Prostate gland (tissue), 2 donors: Measurements from ENCODE around the gene TPRX2. TPM values are rescaled to one million over a fixed set of nuclear protein-coding genes. Genes with fewer than 3 reads are reported as not detected.
"Not testable (repeated sequence)": the region's sequence is repeated elsewhere in the genome, so short reads cannot be mapped to it uniquely, and the experiment has no call there.

Source experiments
- DNase-seq: peaks from one replicate; pipeline ENCODE4 v3.0.0-alpha.2; 2019; ENCODE audit warnings: low spot score
- H3K27ac ChIP-seq, 2 donors: fragments of 200-600 bp; sonication (generic); 2 replicates each; pipeline ENCODE4 v1.5.1; 2017 to 2019
- H3K27me3 ChIP-seq: fragments of 200-600 bp; sonication (generic); replicated peaks from 2 replicates; pipeline ENCODE4 v1.5.1; 2019; ENCODE audit not compliant: insufficient read depth
- H3K36me3 ChIP-seq, 2 donors: fragments of 200-600 bp; sonication (generic); 1 replicate in 1 of 2; 2 replicates in 1 of 2; pipeline versions ENCODE4 v1.5.1 to v1.8.1; 2017 to 2019
- H3K4me1 ChIP-seq: fragments of 200-600 bp; sonication (generic); replicated peaks from 2 replicates; pipeline ENCODE4 v1.5.1; 2019
- H3K4me3 ChIP-seq, 2 donors: fragments of 200-600 bp; sonication (generic); 2 replicates each; pipeline ENCODE4 v1.5.1; 2017 to 2019
- H3K9me3 ChIP-seq: fragments of 200-600 bp; sonication (generic); 2 replicates; pipeline ENCODE4 v1.5.1; 2017
- CTCF ChIP-seq, 4 experiments: fragments of 200-600 bp in 2 of 4; fragments of 450-650 bp in 2 of 4; sonication (generic) in 2 of 4; IDR thresholded peaks; 1 replicate in 3 of 4; 2 replicates in 1 of 4; pipeline ENCODE4 v1.5.1; 2016 to 2019; ENCODE audit warnings: antibody characterized with exemption in 4 of 4, mild to moderate bottlenecking in 2 of 4, moderate library complexity in 2 of 4
- POLR2A ChIP-seq: fragments of 450-650 bp; IDR thresholded peaks from one replicate; pipeline ENCODE4 v1.6.1; 2016; ENCODE audit warnings: antibody characterized with exemption, mild to moderate bottlenecking
- POLR2AphosphoS5 ChIP-seq: sonication (generic); formaldehyde crosslinking; IDR thresholded peaks from one replicate; pipeline ENCODE4 v1.6.1; 2017; ENCODE audit warnings: antibody characterized with exemption
- WGBS: methylation state at CpG from one replicate; pipeline ENCODE4 v1.1.5; 2018; 5-methylcytosine and 5-hydroxymethylcytosine counted together
- intact Hi-C: fragments of 100-400 bp; cut with DNase I; formaldehyde crosslinking; loops from one replicate; pipeline ENCODE4 v1.14.2; 2022
- total RNA-seq, 2 donors: library from RNA; depleted of rRNA; stranded (reverse); fragments of >200 nt; gene quantifications; one replicate each; pipeline ENCODE4 v1.1.0, GENCODE V29; 2016

TPRX2 gene
- total RNA-seq, 2 donors from 2014 or later = not detected

DNA sequence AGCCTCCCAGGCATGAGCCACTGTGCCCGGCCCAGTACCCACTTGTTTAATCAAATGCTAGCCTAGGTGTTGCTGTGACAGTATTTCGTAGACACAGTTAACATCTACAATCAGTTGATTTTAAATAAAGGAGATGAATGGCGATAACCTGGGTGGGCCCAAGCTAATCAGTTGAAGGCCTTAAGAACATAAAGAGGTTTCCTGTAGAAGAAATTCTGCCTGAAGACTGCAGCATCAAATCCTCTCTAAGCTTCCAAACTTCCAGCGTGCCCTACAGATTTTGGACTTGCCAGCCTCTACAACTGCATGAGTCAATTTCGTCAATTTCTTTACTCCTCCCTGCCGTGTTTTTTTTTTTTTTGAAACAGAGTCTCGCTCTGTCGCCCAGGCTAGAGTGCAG is 40.3 kb downstream of the TPRX2 start:
- no peak for TF ChIP-seq CTCF (IDR thresholded peaks at IDR 0.05)
- TF ChIP-seq POLR2A = no peak
- no peak for TF ChIP-seq POLR2AphosphoS5
- H3K4me1 ChIP-seq = no peaks in the 10 kb centered on the region
- WGBS = 94% methylated on average over 8 of the region's 8 CpGs
- H3K9me3 ChIP-seq = no peaks in the 10 kb centered on the region
- no peak overlapping the region for H3K27ac ChIP-seq
- no peaks in the 10 kb centered on the region for H3K36me3 ChIP-seq
- intact Hi-C loops = no loop called here
- H3K27me3 ChIP-seq = no peaks in the 10 kb centered on the region
- no peak for DNase-seq
- no peak overlapping the region for H3K4me3 ChIP-seq

DNA sequence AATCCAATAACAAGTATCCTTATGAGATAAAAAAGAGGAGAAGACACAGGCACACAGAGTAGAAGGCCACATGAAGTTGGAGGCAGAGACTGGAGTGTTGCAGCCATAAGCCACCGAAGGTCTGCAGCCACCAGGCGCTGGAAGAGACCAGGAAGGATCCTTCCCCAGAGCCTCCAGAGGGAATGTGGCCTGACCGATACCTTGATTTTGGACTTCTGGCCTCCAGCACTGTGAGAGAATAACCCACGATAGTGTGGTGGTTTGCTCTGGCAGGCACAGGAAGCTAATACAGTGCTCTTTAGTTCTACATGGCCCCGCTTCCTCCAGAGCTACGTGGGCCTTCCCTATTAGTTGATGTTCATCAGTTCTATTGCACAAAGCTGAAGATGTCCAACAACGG is 42.3 kb downstream of the TPRX2 start:
- Histone ChIP-seq H3K36me3 (no peaks in the 10 kb centered on the region), H3K27ac (no peak overlapping the region), H3K27me3 (no peaks in the 10 kb centered on the region), H3K4me3 (no peak overlapping the region), H3K9me3 (no peaks in the 10 kb centered on the region), H3K4me1 (no peaks in the 10 kb centered on the region)
- no peak for DNase-seq
- WGBS = 87% methylated on average over 7 of the region's 7 CpGs
- TF ChIP-seq CTCF (IDR thresholded peaks at IDR 0.05) (no peak), POLR2AphosphoS5 (no peak), POLR2A (no peak)
- intact Hi-C loops = no loop called here

DNA sequence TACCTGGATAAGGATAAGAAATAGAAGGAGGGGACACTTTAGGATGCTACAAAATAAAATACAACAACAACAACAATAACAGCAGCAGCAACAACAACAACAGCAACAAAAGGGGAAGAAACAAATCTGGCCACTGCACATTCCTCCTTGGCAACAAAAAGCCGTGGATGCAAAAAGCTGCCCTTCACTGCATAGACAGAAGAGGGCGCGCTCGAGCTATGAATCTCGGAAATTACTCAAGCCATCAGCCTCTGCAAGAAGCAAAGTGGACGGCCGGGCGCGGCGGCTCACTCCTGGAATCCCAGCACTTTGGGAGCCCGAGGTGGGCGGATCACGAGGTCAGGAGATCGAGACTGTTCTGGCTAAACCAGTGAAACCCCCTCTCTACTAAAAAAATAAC is 50.3 kb downstream of the TPRX2 start:
- H3K9me3 ChIP-seq, intact Hi-C loops, H3K4me3 ChIP-seq, H3K36me3 ChIP-seq, H3K27me3 ChIP-seq, H3K27ac ChIP-seq, H3K4me1 ChIP-seq: not testable (repeated sequence)
- peak in 2 of 4 experiments; percentile 26 to 44 for TF ChIP-seq CTCF (IDR thresholded peaks at IDR 0.05)
- WGBS = 0% methylated on average over 5 of the region's 14 CpGs
- peak; percentile 78 for DNase-seq

GRCh38 chr19:47910191-47910590 is 51.2 kb downstream of the TPRX2 start:
- 93% methylated on average over 1 of the region's 2 CpGs for WGBS
- H3K4me3 ChIP-seq, H3K4me1 ChIP-seq, H3K27me3 ChIP-seq, DNase-seq, H3K36me3 ChIP-seq, H3K27ac ChIP-seq, H3K9me3 ChIP-seq, intact Hi-C loops: not testable (repeated sequence)

Other genes starting within 250 kb of the TPRX2 start
- 10 to 100 TPM; 48.7 to 83.2 TPM for gene EHD2, start 145.8 kb upstream of the TPRX2 start, total RNA-seq
- 100 to 1,000 TPM; 465 to 586 TPM for gene NOP53, start 113.7 kb upstream of the TPRX2 start, total RNA-seq
- gene SELENOW, start 80.5 kb upstream of the TPRX2 start, total RNA-seq = 100 to 1,000 TPM; 301 to 565 TPM
- gene TPRX1, start 54.7 kb upstream of the TPRX2 start, total RNA-seq = under 1 TPM in 1 of 2 donors, not detected in 1; 0.91 TPM
- gene CRX, start 37.3 kb upstream of the TPRX2 start, total RNA-seq = under 1 TPM in 1 of 2 donors, not detected in 1; 0.34 TPM
- gene SULT2A1, start 27.1 kb downstream of the TPRX2 start, total RNA-seq = not detected
- not detected for gene BSPH1, start 132.9 kb downstream of the TPRX2 start, total RNA-seq
- gene ELSPBP1, start 135.4 kb downstream of the TPRX2 start, total RNA-seq = not detected
- not detected for gene CABP5, start 184.8 kb downstream of the TPRX2 start, total RNA-seq